ENCODE measurements around the gene APC2.
"Not testable (repeated sequence)": the region's sequence is repeated elsewhere in the genome, so short reads cannot be mapped to it uniquely, and the experiment has no call there.

The APC2 gene

GRCh38 chr19:1503089-1503924 lies 53.4 kb downstream of the APC2 start:
- no peak for DNase-seq

GRCh38 chr19:1503925-1504773 lies 54.2 kb downstream of the APC2 start:
- DNase-seq: no peak

GRCh38 chr19:1505012-1505411 lies 55.1 kb downstream of the APC2 start:
- DNase-seq: no peak

DNA sequence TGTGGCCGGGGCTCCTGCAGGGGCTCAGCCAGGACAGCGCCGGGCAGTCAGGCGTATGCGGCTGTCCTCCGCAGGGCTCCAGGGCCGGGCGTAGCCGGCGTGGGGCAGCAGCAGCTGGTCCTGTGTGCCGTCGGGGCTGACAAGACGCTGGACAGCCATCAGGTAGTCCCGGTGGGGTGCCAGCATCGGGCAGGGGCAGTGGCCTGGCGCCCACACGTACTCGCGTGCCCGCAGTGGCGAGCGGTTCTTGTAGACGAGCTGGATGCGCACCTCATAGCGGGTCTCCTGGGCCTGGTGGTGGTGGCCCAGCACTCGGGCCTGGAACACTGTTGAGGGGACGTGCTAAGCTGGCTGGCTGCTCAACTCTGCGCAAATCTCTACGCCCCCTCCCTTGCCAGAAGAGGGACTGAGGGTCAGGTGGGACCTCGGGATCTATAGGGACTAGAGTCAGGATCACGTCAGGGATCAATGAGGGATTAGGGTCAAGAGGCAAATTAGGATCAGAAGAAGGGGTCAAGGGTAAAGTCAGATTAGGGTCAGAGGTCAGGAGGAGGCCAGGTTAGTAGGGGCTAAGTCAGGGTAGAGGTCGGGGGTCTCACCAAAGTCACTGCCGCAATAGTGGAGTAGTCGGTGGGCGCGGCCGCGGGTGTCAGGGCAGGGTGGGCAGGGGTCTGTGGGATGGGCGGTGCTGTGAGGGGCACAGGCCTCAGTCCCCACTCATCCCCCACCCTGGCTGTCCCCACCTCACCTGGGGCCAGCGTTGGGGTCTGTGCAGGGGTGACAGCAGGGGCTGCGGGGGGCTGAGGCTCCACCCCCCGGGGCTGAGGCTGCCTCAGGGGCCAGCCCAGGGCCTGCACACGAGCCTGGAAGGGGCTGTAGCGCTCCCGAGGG lies 56.3 kb downstream of the APC2 start:
- no peak for DNase-seq

DNA sequence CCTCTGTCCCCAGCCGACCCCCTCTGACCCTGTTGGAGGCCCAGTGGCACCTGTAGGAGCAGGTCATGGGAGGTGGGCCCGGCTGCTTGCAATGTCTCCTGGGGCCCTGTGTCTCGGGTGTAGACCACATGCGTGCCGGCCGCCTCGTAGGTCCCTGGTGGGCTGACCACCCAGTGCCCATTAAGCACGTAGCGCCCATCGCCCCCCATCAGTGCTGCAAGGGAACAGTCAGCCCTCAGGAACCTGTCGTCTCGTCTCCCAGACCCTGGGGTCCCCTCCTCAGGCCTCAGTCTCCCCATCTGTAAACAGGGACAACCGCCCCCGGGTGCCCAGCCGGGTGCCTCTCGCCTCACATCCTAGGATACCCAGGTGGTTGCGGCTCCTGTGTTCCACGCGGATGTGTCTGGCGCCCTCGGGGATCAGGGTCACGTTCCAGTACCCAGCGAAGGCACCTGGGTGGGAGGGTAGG lies 57.3 kb downstream of the APC2 start:
- no peak for DNase-seq

DNA sequence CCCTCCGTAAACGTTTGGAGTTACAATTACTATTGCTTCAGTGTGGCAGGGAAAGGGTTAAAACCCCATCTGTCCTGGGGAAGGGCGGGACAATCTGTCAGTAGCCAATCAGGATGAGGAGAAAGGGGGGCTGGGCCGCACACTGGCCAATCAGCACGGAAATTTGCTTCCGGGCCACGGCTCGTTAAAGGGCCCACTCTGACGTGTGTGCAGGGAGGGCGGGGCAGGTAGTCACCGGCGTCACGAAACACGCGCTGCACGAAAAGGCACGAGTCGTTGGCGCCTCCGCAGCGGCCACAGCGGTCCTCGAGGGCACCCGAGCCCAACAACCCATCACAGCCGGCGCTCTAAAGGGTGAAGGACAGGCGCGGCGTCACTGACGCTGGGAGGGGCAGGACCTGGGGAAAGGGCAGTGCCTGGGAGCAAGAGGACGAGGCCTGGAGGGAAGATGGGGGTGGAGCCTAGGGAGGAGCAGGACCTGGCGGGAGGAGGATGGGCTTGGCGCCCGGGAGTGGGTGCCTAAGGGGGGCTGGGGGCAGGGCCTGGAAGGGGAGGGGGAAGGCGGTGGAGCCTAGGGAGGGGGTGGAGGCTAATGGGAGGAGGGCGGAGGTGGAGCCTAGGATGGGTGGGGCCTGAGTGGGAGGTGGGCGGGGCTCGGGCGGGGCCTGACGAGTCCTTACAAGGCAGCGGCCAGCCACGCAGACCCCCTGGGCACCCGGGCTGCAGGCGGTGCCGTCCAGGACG lies 58.0 kb downstream of the APC2 start:
- peak; percentile 74 for DNase-seq

GRCh38 chr19:1508507-1508856 lies 58.6 kb downstream of the APC2 start:
- DNase-seq: no peak

DNA sequence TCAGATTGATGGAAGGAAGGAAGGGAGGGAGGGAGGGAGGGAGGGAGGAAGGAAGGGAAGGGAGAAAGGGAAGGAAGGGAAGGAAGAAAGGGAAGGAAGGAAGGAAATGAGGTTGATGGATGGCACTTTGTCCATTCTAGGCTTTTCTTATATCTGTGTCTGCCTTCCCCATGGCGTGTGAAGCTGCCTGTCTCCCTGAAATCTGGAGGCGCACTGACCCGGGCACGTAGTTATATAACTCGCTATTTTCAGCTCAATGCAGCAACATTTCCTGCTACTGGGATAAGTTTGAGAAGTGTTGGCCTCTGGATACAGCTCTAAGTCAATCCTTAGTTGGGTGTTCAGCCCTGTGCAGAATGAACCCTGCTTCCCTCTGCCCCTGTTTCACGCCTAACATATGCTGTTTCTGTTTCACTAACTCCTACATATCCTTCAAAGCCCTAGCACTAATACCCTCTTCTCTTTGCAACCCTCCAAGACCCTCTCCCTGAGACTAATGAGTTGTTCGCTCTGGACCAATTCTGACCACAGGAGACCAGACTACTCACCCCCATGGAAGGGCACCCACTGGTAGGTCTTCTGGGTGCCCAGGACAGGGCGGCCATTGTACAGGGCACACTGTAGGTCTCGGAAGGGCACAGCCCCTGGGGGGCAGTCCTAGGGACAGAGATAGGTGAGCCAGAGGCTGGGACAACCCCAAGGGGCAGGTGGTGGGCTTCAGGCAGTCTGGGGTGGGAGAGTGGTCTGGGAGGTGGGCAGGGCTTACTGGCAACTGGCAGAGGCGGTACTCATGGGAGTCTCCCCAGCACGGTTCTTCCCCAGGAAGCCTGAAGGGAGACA lies 59.9 kb downstream of the APC2 start:
- no peak for DNase-seq

GRCh38 chr19:1510442-1510806 lies 60.5 kb downstream of the APC2 start:
- no peak for DNase-seq

- DNase-seq: no peak
These were observed 60.9 kb downstream of the APC2 start for GRCh38 chr19:1510807-1511206.

DNA sequence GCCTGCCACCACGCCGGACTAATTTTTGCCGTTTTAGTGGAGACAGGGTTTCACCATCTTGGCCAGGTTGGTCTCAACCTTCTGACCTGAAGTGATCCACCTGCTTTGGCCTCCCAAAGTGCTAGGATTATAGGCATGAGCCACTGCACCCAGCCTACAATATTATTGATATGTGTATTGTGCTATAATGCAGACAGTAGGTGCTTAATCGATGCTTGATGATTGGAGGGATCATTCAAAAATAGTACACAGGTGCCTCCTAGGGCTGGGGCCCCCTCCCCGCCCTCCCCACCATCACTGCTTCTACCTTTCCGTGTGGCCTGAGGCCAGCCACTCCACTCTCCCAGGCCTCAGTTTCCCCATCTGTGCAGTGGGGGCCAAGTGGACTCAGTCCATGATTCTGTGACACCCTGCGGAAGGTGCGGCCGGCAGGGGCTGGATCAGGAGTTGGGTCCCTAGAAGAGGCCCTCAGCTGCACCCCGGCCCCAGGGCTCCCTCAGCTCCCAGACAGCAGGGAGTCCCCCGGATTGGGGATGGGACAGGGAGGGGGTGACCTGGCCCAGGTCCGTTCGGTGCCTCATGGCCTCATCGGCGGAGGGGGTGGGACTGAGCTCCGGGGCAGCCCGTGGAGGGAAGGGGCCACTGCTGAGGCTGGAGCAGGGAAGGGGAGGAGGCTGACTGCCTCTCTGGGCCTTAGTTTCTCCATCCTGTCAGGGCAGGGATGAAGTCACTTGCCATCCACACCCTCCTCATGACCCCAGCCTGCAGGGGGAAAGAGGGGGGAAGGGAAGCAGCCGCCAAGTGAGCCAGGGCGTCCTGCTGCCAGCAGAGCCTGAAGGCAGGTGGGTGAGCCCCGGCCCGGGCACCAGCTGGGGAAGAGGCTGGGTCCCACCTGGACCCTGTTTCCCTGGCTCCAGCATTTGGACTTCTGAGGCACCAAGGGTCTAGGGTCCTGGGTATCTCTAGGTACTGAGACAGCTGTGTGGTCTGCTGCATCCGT lies 61.7 kb downstream of the APC2 start:
- DNase-seq: no peak

- no peak for DNase-seq
These were observed 63.0 kb downstream of the APC2 start, which contains the start of gene ADAMTSL5 for GRCh38 chr19:1512671-1513498. Gene ADAMTSL5, minus strand, starts transcription at chr19:1513019. Its CDS starts 2,076 bp downstream, at chr19:1510943.

- DNase-seq: no peak
These were observed 63.8 kb downstream of the APC2 start for GRCh38 chr19:1513499-1514294.

DNA sequence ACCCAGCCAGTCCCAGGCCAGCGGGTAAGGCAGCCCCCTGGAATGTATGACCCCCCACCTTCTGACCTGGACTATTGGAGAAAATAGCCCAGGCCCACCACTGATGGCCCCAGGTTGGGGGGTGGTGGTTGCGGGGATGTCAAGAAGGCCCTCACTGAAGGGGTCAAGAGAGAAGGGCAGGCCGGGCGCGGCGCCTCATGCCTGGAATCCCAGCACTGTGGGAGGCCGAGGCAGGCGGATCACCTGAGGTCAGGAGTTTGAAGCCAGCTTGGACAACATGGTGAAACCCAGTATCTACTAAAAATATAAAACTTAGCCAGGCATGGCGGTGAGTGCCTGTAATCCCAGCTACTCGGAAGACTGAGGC lies 64.4 kb downstream of the APC2 start:
- no peak for DNase-seq

- no peak for DNase-seq
These were observed 65.2 kb downstream of the APC2 start for GRCh38 chr19:1514986-1515721.

GRCh38 chr19:1516395-1516753 lies 66.5 kb downstream of the APC2 start:
- DNase-seq: no peak

DNA sequence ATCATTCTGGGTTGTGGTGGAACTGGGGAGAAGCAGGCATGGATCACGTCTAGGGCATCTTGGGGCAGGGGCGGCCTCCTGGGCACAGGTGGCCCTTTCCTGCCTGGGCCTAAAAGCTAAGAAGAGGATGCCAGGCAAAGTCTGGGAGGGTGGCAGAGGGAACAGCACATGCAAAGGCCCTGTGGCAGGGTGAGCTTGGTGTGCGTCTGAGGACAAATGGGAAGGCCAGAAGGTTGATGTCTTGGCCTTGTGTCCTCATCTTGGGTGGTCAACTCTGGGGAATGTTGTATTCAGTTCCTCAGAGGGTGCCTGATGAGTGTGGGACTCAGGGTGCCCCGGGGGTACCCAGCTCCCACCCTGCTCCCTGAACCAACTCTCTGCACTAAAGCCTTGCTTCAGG lies 68.5 kb downstream of the APC2 start:
- DNase-seq: no peak

DNA sequence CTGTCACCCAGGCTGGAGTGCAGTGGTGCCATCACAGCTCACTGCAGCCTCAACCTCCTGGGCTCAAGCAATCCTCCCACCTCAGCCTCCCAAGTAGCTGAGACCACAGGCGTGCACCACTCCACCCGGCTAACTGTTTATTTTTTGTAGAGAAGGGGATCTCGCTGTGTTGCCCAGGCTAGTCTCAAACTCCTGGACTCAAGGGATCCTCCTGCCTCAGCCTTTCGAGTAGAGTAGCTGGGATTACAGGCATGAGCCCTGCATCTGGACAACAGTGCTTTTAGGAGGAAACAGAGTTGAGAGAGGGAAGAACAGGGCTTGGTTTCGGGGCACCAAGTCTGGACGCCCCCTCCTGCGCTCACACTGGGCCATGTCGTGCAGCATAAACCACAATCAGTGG lies 69.9 kb downstream of the APC2 start:
- DNase-seq: not testable (repeated sequence)
